KMS-11 (cell line): Measurements from ENCODE around the gene DNAH17.

Experiments used
- H2AFZ ChIP-seq: fragments of 200-600 bp; sonication (generic); 2 replicates; pipeline ENCODE4 v1.6.1; 2016; ENCODE audit warnings: antibody characterized with exemption, mixed run types, low read depth
- H3K27ac ChIP-seq: fragments of 200-600 bp; sonication (generic); 2 replicates; pipeline ENCODE4 v1.6.1; 2016; ENCODE audit warnings: mild to moderate bottlenecking, mixed run types
- H3K27me3 ChIP-seq: fragments of 200-600 bp; sonication (generic); 2 replicates; pipeline ENCODE4 v1.6.1; 2017; ENCODE audit warnings: mild to moderate bottlenecking, low read depth, mixed run types, moderate library complexity; ENCODE audit not compliant: insufficient read depth
- H3K36me3 ChIP-seq: fragments of 200-600 bp; sonication (generic); 2 replicates; pipeline ENCODE4 v1.6.1; 2017; ENCODE audit warnings: mild to moderate bottlenecking, mixed run types; ENCODE audit not compliant: insufficient read depth
- H3K4me1 ChIP-seq: fragments of 200-600 bp; sonication (generic); 2 replicates; pipeline ENCODE4 v1.6.1; 2016; ENCODE audit warnings: mild to moderate bottlenecking, low read depth, mixed run types; ENCODE audit not compliant: poor library complexity, severe bottlenecking
- H3K4me2 ChIP-seq: fragments of 200-600 bp; sonication (generic); 2 replicates; pipeline ENCODE4 v1.7.0; 2016; ENCODE audit warnings: mild to moderate bottlenecking, mixed run types
- H3K4me3 ChIP-seq: fragments of 200-600 bp; sonication (generic); IDR thresholded peaks from 2 replicates; pipeline ENCODE4 v1.6.1; 2017; ENCODE audit warnings: low read depth, low read length, mixed read lengths; ENCODE audit not compliant: insufficient read depth
- H3K79me2 ChIP-seq: fragments of 200-600 bp; sonication (generic); 2 replicates; pipeline ENCODE4 v1.6.1; 2016; ENCODE audit warnings: low read depth, mixed run types; ENCODE audit not compliant: insufficient read depth
- H3K9ac ChIP-seq: fragments of 200-600 bp; sonication (generic); 2 replicates; pipeline ENCODE4 v1.6.1; 2016; ENCODE audit warnings: mild to moderate bottlenecking, mixed run types
- H4K20me1 ChIP-seq: fragments of 200-600 bp; sonication (generic); 2 replicates; pipeline ENCODE4 v1.6.1; 2016; ENCODE audit warnings: mild to moderate bottlenecking, mixed run types; ENCODE audit not compliant: insufficient read depth
- CTCF ChIP-seq: fragments of 200-600 bp; sonication (generic); conservative IDR thresholded peaks from 2 replicates; pipeline ENCODE4 v1.6.1; 2017; ENCODE audit warnings: low read depth, mild to moderate bottlenecking, antibody characterized with exemption, low read length, moderate library complexity, mixed read lengths

Gene DNAH17

GRCh38 chr17:78396441-78397337 lies 180.5 kb downstream of the DNAH17 start:
- Histone ChIP-seq H2AFZ (no peak overlapping the region), H3K79me2 (peaks cover 23% of the 10 kb centered on the region; the same call in 1 of the 2 replicates), H3K27me3 (no peaks in the 10 kb centered on the region), H3K9ac (no peak overlapping the region), H3K27ac (no peak overlapping the region), H3K36me3 (peaks cover 17% of the 10 kb centered on the region; the same call in 1 of the 2 replicates), H3K4me2 (no peak overlapping the region), H4K20me1 (no peaks in the 10 kb centered on the region), H3K4me1 (no peaks in the 10 kb centered on the region), H3K4me3 (no peak overlapping the region)
- TF ChIP-seq CTCF: no peak

DNA sequence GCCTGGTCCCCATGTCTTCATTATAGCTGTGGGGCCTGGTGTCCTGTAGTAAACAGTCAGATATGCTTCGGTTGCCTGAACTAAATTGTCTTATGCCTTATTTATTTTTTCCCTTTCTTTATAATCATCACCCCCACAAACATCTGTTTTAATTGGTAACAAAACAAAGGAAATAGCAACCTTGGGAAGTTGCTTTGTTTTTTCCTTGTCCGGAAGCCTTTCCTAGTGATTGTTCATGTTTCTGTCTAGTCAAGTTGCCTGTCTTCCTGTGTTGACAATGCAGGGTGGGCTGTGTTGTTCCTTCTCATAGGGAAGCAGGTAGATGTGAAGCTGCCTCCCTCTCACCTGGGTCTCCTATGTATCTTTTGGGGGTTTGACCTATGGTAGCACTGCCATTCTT lies 182.0 kb downstream of the DNAH17 start:
- peaks cover 13% of the 10 kb centered on the region; the same call in 1 of the 2 replicates for H3K36me3 ChIP-seq
- H3K4me3 ChIP-seq: no peak overlapping the region
- H2AFZ ChIP-seq: no peak overlapping the region
- H3K4me1 ChIP-seq: no peaks in the 10 kb centered on the region
- no peak overlapping the region for H3K9ac ChIP-seq
- H3K4me2 ChIP-seq: no peak overlapping the region
- TF ChIP-seq CTCF: no peak
- H4K20me1 ChIP-seq: peaks cover 4% of the 10 kb centered on the region; the same call in 1 of the 2 replicates
- H3K27ac ChIP-seq: no peak overlapping the region
- H3K27me3 ChIP-seq: no peaks in the 10 kb centered on the region
- H3K79me2 ChIP-seq: peaks cover 36% of the 10 kb centered on the region; the same call in 1 of the 2 replicates

DNA sequence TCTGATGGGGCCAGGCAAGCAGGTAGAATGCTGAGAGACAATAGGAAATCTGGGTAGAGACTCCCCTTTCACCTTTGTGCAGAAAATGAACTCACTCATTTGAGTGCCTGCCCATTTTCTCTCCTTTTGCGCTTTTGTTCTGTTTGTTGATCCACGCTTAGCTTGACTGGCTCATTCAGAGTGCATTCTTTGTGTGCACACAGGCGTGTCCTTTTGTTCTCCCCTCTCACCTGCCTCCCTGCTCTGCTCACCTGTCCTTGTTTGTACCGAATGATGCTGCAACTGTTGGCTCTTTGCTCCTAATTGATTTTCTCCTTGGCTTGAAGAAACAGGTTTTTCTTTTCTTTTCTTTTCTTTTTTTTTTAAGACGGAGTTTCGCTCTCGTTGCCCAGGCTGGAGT lies 183.0 kb downstream of the DNAH17 start:
- H3K4me1 ChIP-seq: no peaks in the 10 kb centered on the region
- no peak overlapping the region for H3K4me3 ChIP-seq
- H3K4me2 ChIP-seq: no peak overlapping the region
- TF ChIP-seq CTCF: no peak
- H3K79me2 ChIP-seq: peaks cover 43% of the 10 kb centered on the region; the same call in 1 of the 2 replicates
- H3K27me3 ChIP-seq: no peaks in the 10 kb centered on the region
- H3K27ac ChIP-seq: no peak overlapping the region
- H2AFZ ChIP-seq: no peak overlapping the region
- no peak overlapping the region for H3K9ac ChIP-seq
- peaks cover 4% of the 10 kb centered on the region; the same call in 1 of the 2 replicates for H4K20me1 ChIP-seq
- H3K36me3 ChIP-seq: peaks cover 7% of the 10 kb centered on the region; the same call in 1 of the 2 replicates

DNA sequence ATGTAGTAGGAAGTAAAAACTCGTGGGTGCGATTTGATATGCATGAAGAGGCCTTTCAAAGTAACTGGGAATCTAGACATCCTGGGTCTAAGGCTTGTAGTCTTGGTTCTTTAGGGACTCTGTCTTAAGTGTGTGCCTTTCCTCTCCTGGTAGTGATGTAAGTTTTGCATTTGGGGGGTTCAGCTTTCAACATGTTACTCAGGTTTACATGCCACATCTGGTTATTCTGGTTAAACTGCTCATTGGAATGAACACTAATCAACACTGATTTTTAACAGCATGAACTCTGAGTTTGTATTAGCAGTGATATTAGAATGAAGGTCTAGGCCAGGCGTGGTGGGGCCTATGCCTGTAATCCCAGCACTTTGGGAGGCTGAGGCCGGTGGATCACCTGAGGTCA lies 183.6 kb downstream of the DNAH17 start:
- Histone ChIP-seq H3K4me2 (no peak overlapping the region), H3K79me2 (peaks cover 49% of the 10 kb centered on the region), H3K4me3 (no peak overlapping the region), H3K36me3 (peaks cover 4% of the 10 kb centered on the region; the same call in 1 of the 2 replicates), H2AFZ (no peak overlapping the region), H3K27ac (no peak overlapping the region), H4K20me1 (peaks cover 4% of the 10 kb centered on the region; the same call in 1 of the 2 replicates), H3K9ac (no peak overlapping the region), H3K27me3 (no peaks in the 10 kb centered on the region), H3K4me1 (no peaks in the 10 kb centered on the region)
- no peak for TF ChIP-seq CTCF
